HG03571 (cell line): ENCODE measurements around the gene ZNF581.

Experiments used
- ATAC-seq: cut with Tn5 transposase; IDR thresholded peaks from one replicate; pipeline ENCODE4 v1.9.1; 2021; ENCODE audit not compliant: unreplicated experiment

The ZNF581 gene

GRCh38 chr19:55661826-55662225, 18.4 kb downstream of the ZNF581 start:
- ATAC-seq, result no peak

- ATAC-seq, result no peak
These were observed 20.5 kb downstream of the ZNF581 start for GRCh38 chr19:55663846-55664536.

GRCh38 chr19:55666343-55667005, 23.0 kb downstream of the ZNF581 start:
- no peak for ATAC-seq

GRCh38 chr19:55667006-55667381, 23.5 kb downstream of the ZNF581 start:
- no peak for ATAC-seq

GRCh38 chr19:55667511-55667910, 24.1 kb downstream of the ZNF581 start:
- no peak for ATAC-seq

GRCh38 chr19:55667958-55668357, 24.5 kb downstream of the ZNF581 start:
- no peak for ATAC-seq

- ATAC-seq, result no peak
These were observed 25.3 kb downstream of the ZNF581 start for GRCh38 chr19:55668603-55669348.

- no peak for ATAC-seq
These were observed 26.2 kb downstream of the ZNF581 start for GRCh38 chr19:55669418-55670279.

- no peak for ATAC-seq
These were observed 27.0 kb downstream of the ZNF581 start for GRCh38 chr19:55670280-55671053.

- no peak for ATAC-seq
These were observed 27.6 kb downstream of the ZNF581 start for GRCh38 chr19:55671054-55671378.

GRCh38 chr19:55672418-55672817, 29.0 kb downstream of the ZNF581 start:
- ATAC-seq, result no peak

GRCh38 chr19:55673465-55673864, 30.0 kb downstream of the ZNF581 start:
- ATAC-seq, result no peak

GRCh38 chr19:55673889-55674288, 30.4 kb downstream of the ZNF581 start:
- no peak for ATAC-seq

- ATAC-seq, result no peak
These were observed 31.0 kb downstream of the ZNF581 start for GRCh38 chr19:55674459-55674840.

- peak; percentile 53 for ATAC-seq
These were observed 31.6 kb downstream of the ZNF581 start, which contains the start of gene EPN1 for GRCh38 chr19:55674841-55675660. Gene EPN1 (plus strand): TSS chr19:55675226. CDS start chr19:55678628, 3,402 bp downstream.

- ATAC-seq, result no peak
These were observed 32.4 kb downstream of the ZNF581 start for GRCh38 chr19:55675661-55676354.

GRCh38 chr19:55676383-55676782, 32.9 kb downstream of the ZNF581 start:
- ATAC-seq, result no peak

- ATAC-seq, result no peak
These were observed 33.5 kb downstream of the ZNF581 start for GRCh38 chr19:55676889-55677505.
